Measurements from ENCODE around the gene GALNT2.

The GALNT2 gene

DNA sequence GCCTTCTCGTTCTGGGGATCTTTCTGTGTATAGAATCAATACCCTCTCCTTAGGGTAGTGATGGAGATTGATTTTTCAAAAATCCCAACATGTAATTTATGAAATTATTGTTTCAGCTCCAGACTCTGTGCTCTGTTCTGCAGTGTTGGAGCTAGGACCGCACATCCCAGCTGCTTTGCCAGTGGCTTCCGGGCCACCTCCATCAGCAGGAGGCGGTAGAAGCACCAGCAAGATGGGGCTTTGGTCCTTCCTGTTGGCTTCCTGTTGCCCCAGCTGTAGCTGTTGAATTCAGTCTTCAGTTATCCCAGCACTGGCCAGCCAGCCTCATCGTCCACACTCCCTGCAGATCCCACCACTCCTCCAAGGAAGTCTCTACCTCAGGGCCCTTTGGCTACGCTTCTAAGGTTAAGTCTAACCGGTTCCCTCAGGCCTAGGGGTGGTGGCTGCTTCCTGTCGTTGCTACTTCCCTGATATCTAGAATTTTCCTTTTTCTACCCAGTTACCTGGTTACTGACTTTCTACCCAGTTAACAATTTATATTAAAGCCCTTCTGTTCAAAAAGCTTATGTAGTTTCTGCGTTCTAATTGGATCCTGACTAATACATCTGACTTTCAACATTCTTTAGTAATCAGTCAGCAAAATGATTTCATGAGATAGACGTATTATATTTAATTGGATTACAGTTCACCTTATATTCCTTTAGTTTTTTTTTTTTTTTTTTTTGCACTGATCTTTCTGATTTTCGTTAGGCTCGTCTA lies 24.6 kb downstream of the GALNT2 start:
- no peak for ATAC-seq (replicated peaks; ENCODE audit: extremely low read depth, poor library complexity, severe bottlenecking)
- no peak overlapping the region for H3K27ac Mint-ChIP-seq (ENCODE audit: low read depth)
- H3K27me3 Mint-ChIP-seq: no peaks in the 10 kb centered on the region
- no peak for DNase-seq (ENCODE audit: low spot score in 2 of 2)
- H3K4me1 Mint-ChIP-seq: peaks cover 51% of the 10 kb centered on the region
- H3K4me3 Mint-ChIP-seq: no peak overlapping the region
- no peaks in the 10 kb centered on the region for H3K9me3 Mint-ChIP-seq
- peaks cover 2% of the 10 kb centered on the region for H3K36me3 Mint-ChIP-seq (ENCODE audit: insufficient read depth)

DNA sequence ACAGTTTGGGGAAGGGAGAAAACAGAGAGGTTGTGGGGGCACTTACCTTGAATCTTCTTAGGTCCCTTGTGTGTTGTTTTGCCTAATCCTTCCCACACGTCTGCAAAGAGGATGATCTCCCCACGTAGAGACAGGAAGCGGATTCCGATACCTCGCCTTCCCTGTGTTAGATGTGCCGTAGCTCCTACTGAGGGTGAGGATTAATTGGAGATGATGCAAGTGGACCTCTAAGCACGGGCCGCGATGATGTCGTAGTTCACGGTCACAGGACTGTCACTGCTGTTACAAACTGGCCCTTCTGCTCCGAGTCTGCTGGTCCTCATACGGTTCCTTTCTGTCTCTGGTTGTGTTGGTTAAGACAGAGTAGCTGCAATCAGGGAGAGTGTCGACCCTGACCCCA lies 27.7 kb downstream of the GALNT2 start:
- ATAC-seq (replicated peaks; ENCODE audit: extremely low read depth, poor library complexity, severe bottlenecking) (no peak), DNase-seq (ENCODE audit: low spot score in 2 of 2) (no peak)
- Mint-ChIP-seq H3K36me3 (ENCODE audit: insufficient read depth) (peaks cover 2% of the 10 kb centered on the region), H3K4me3 (no peak overlapping the region), H3K27ac (ENCODE audit: low read depth) (no peak overlapping the region), H3K4me1 (peaks cover 41% of the 10 kb centered on the region), H3K9me3 (no peaks in the 10 kb centered on the region), H3K27me3 (no peaks in the 10 kb centered on the region)

DNA sequence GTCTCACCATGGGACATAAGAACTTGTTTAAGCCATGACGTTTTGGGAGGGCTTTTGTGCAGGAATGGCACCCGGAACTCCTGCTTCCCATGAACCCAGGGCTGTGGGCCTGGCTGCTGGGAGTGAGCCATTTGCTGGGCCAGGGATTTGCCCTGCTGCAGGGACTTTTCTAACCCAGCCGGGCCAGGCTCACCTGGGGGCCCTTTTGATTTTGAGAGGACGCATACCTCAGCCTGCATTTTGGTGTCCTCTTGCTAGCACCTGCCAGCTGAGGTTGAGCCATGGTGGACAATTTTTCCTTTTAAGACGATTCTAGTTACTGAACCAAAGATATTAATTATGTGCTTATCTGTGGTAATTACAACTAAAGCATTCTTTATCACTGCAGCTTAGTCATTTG lies 28.9 kb downstream of the GALNT2 start:
- ATAC-seq (replicated peaks; ENCODE audit: extremely low read depth, poor library complexity, severe bottlenecking) (no peak), DNase-seq (ENCODE audit: low spot score in 2 of 2) (no peak)
- H3K36me3 Mint-ChIP-seq (ENCODE audit: insufficient read depth): peaks cover 2% of the 10 kb centered on the region
- H3K27me3 Mint-ChIP-seq: no peaks in the 10 kb centered on the region
- peaks cover 36% of the 10 kb centered on the region for H3K4me1 Mint-ChIP-seq
- H3K27ac Mint-ChIP-seq (ENCODE audit: low read depth): no peak overlapping the region
- no peaks in the 10 kb centered on the region for H3K9me3 Mint-ChIP-seq
- no peak overlapping the region for H3K4me3 Mint-ChIP-seq

DNA sequence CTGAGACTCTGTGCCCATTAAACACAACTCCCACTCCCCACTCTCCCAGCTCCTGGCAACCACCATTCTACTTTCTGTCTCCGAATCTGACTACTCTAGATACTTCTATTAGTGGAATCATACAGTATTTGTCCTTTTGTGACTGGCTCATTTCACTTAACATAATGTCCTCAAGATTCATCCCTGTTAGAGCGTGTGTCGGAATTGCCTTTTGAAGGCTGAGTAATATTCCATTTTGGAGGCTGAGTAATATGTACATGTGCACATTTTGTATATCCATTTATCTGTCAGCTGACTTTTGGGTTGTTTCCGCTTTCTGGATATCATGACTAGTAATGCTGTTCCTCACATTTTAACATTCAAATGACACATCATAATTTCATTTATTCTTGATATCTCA lies 30.3 kb downstream of the GALNT2 start:
- H3K27ac Mint-ChIP-seq (ENCODE audit: low read depth): no peak overlapping the region
- ATAC-seq (replicated peaks; ENCODE audit: extremely low read depth, poor library complexity, severe bottlenecking): no peak
- no peak overlapping the region for H3K4me3 Mint-ChIP-seq
- H3K9me3 Mint-ChIP-seq: no peaks in the 10 kb centered on the region
- peaks cover under 1% of the 10 kb centered on the region for H3K36me3 Mint-ChIP-seq (ENCODE audit: insufficient read depth)
- H3K4me1 Mint-ChIP-seq: peaks cover 50% of the 10 kb centered on the region
- no peaks in the 10 kb centered on the region for H3K27me3 Mint-ChIP-seq
- no peak for DNase-seq (ENCODE audit: low spot score in 2 of 2)

DNA sequence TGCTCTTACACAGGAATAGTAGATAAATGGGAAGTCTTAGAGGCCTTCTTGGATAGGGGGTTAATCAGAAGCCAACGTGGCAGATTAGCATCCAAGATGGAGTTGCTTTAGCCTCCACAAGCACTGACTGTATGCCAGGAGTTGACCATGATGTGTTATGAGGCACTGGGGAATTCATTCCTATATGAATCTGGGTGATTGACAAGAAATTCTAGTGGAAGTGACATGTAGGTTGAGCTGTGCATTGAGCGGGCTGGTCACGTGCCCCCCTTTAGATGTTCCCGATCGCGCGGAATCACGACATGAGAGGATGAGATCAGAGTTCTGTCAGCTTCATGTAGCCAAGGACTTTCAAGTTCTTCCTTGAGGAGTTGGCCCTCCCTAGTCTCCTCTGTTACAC lies 31.7 kb downstream of the GALNT2 start:
- no peak overlapping the region for H3K27ac Mint-ChIP-seq (ENCODE audit: low read depth)
- no peak overlapping the region for H3K4me3 Mint-ChIP-seq
- ATAC-seq (replicated peaks; ENCODE audit: extremely low read depth, poor library complexity, severe bottlenecking) (no peak), DNase-seq (ENCODE audit: low spot score in 2 of 2) (no peak)
- no peaks in the 10 kb centered on the region for H3K36me3 Mint-ChIP-seq (ENCODE audit: insufficient read depth)
- peaks cover 52% of the 10 kb centered on the region for H3K4me1 Mint-ChIP-seq
- H3K9me3 Mint-ChIP-seq: no peaks in the 10 kb centered on the region
- no peaks in the 10 kb centered on the region for H3K27me3 Mint-ChIP-seq

DNA sequence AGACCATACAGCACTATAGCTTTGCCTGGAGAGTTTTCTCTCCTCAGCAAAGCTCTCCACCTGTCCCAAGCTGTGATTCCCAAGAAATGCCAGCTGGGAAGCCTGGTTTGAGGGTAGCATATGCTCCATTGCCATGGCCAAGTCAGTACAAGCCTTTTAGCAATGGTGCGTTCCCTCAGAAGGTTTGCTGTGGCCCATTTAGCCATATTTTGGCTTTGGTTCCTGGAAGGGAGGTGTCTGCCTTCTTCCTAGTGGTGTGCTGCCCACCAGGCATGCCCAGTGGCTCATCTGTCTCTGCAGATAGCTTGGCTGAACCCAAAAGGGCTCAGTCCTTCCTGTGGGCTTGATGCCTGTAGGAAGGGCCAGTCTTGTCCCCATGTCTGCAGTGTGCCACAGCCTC lies 32.4 kb downstream of the GALNT2 start:
- H3K9me3 Mint-ChIP-seq: no peaks in the 10 kb centered on the region
- H3K4me3 Mint-ChIP-seq: no peak overlapping the region
- DNase-seq (ENCODE audit: low spot score in 2 of 2) (no peak), ATAC-seq (replicated peaks; ENCODE audit: extremely low read depth, poor library complexity, severe bottlenecking) (no peak)
- H3K27ac Mint-ChIP-seq (ENCODE audit: low read depth): no peak overlapping the region
- H3K4me1 Mint-ChIP-seq: peaks cover 59% of the 10 kb centered on the region
- no peaks in the 10 kb centered on the region for H3K36me3 Mint-ChIP-seq (ENCODE audit: insufficient read depth)
- no peaks in the 10 kb centered on the region for H3K27me3 Mint-ChIP-seq

DNA sequence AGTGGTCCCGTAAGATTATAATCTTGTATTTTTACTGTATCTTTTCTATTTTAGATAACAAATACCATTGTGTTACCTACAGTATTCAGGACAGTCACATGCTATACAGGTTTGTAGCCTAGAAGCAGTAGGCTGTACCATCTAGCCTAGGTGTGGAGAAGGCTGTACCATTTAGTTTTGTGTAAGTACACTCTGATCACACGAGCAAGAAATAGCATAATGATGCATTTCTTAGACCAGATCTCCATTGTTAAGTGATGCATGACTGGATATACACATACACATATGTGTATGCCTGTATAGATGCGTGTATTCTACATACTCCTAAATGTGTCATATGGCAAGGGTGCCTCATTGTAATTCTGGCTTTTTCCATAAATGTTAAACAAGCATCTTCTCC lies 33.9 kb downstream of the GALNT2 start:
- no peak for DNase-seq (ENCODE audit: low spot score in 2 of 2)
- no peaks in the 10 kb centered on the region for H3K9me3 Mint-ChIP-seq
- no peak overlapping the region for H3K27ac Mint-ChIP-seq (ENCODE audit: low read depth)
- no peak for ATAC-seq (replicated peaks; ENCODE audit: extremely low read depth, poor library complexity, severe bottlenecking)
- H3K4me1 Mint-ChIP-seq: peaks cover 66% of the 10 kb centered on the region
- no peaks in the 10 kb centered on the region for H3K27me3 Mint-ChIP-seq
- no peaks in the 10 kb centered on the region for H3K36me3 Mint-ChIP-seq (ENCODE audit: insufficient read depth)
- H3K4me3 Mint-ChIP-seq: no peak overlapping the region

DNA sequence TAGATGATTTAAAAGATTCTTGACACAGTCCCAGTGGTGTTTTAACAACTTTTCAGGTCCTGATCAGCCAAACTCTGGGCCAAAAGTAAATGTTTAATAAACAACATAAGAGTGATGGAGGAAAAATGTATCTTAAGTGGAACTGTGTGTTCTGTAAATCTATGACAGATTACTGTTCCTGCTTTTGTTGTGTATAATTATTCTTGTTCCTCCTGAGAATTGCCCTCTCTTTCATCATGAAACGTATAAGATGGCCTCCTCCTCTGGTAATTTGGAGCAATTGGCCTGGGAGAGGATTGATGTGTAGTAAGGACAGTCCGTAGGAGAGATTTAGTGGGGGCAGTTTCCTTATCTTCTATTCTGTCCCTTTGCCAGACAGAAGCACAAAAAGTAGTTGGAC lies 34.5 kb downstream of the GALNT2 start:
- DNase-seq (ENCODE audit: low spot score in 2 of 2) (no peak), ATAC-seq (replicated peaks; ENCODE audit: extremely low read depth, poor library complexity, severe bottlenecking) (no peak)
- H3K4me3 Mint-ChIP-seq: no peak overlapping the region
- no peaks in the 10 kb centered on the region for H3K9me3 Mint-ChIP-seq
- H3K36me3 Mint-ChIP-seq (ENCODE audit: insufficient read depth): no peaks in the 10 kb centered on the region
- H3K27me3 Mint-ChIP-seq: no peaks in the 10 kb centered on the region
- H3K27ac Mint-ChIP-seq (ENCODE audit: low read depth): no peak overlapping the region
- peaks cover 62% of the 10 kb centered on the region for H3K4me1 Mint-ChIP-seq

DNA sequence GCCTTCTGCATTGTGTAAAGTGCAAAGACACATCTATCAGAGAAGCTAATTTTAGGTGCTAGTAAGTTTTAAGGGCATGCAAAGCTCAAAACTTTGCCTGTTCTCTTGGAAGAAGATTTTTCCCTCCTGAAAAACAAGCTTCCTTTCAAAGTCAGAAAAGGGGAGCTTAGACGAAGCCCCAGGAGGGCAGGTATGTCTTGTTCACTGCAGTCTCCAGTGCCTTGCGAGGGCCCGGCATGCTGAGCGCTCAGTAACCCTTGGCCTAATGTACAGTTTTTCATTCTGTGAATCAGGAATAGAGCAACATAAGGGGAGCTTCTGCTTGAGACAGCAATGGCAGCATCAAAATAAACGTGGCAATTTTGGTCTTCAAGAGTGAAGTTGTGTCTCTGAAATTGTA lies 35.0 kb downstream of the GALNT2 start:
- no peaks in the 10 kb centered on the region for H3K36me3 Mint-ChIP-seq (ENCODE audit: insufficient read depth)
- no peak overlapping the region for H3K4me3 Mint-ChIP-seq
- H3K4me1 Mint-ChIP-seq: peaks cover 63% of the 10 kb centered on the region
- no peak for DNase-seq (ENCODE audit: low spot score in 2 of 2)
- H3K9me3 Mint-ChIP-seq: no peaks in the 10 kb centered on the region
- no peak for ATAC-seq (replicated peaks; ENCODE audit: extremely low read depth, poor library complexity, severe bottlenecking)
- no peaks in the 10 kb centered on the region for H3K27me3 Mint-ChIP-seq
- no peak overlapping the region for H3K27ac Mint-ChIP-seq (ENCODE audit: low read depth)

DNA sequence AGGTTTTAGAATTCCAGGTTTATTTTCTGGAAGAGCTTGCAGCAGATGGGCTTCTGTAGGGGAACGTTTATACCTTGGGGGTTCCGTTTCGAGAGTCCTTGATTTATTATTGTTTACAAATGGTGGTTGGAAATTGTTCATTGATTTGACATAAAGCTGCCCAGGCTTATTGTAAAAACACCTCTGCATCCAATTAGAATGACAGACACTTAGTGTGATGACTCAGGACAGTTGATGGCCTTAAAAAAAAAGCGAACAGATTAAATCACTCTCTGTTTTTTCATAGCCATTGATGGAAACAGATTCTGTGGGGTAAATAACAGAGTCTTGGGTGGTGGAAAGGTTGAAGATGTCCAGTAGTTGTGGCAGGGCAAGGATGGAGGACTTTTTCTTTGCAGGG lies 35.4 kb downstream of the GALNT2 start:
- no peak overlapping the region for H3K27ac Mint-ChIP-seq (ENCODE audit: low read depth)

DNA sequence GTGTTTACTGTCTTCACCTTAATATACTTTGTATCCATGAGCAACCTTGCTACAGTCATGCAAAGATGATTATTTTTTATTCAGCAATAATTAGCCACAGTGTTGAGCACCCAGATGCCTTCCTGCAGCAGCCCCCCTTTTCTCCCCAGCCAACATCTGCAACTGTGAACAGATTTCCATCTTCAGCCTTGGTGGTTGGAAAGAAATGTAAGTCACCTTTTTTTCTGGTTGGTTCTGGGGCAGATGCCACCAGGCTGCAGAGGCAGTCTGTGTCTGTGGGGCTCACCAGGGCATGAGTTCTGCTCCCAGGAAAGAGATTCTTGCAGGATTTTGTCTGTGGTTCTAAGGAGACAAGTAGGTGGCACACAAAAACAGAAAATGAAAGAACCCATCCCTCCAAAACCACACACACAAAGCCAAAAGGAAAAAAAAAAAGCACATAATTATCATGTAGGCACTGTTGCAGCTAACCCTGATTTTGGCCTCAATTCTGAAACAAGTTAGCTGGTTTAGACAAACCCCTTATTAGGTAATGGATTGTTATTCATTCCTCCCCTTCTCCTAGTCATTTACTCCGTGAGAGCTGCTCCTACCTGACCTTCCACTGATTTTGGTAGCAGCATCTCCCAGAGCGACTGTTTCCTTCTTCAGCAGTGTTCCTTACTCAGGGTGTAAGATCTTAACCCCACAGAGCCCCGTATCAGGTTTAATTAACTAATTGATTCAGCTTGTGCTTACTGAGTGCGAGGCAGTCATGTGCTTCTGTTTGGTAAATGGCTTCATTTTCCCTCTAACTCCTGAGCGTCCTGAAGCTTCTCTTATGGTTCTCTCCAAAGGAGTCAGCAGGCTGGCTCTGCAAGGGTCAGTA lies 36.5 kb downstream of the GALNT2 start:
- DNase-seq (ENCODE audit: low spot score in 2 of 2) (no peak), ATAC-seq (replicated peaks; ENCODE audit: extremely low read depth, poor library complexity, severe bottlenecking) (no peak)
- H3K4me3 Mint-ChIP-seq: no peak overlapping the region
- no peaks in the 10 kb centered on the region for H3K36me3 Mint-ChIP-seq (ENCODE audit: insufficient read depth)
- peaks cover 60% of the 10 kb centered on the region for H3K4me1 Mint-ChIP-seq
- no peaks in the 10 kb centered on the region for H3K9me3 Mint-ChIP-seq
- no peaks in the 10 kb centered on the region for H3K27me3 Mint-ChIP-seq
- H3K27ac Mint-ChIP-seq (ENCODE audit: low read depth): no peak overlapping the region

More for the DNA sequence above, 35.4 kb downstream of the GALNT2 start:
- Mint-ChIP-seq H3K9me3 (no peaks in the 10 kb centered on the region), H3K36me3 (ENCODE audit: insufficient read depth) (no peaks in the 10 kb centered on the region), H3K27me3 (no peaks in the 10 kb centered on the region), H3K4me3 (no peak overlapping the region), H3K4me1 (peaks cover 63% of the 10 kb centered on the region)
- DNase-seq (ENCODE audit: low spot score in 2 of 2) (no peak), ATAC-seq (replicated peaks; ENCODE audit: extremely low read depth, poor library complexity, severe bottlenecking) (no peak)

DNA sequence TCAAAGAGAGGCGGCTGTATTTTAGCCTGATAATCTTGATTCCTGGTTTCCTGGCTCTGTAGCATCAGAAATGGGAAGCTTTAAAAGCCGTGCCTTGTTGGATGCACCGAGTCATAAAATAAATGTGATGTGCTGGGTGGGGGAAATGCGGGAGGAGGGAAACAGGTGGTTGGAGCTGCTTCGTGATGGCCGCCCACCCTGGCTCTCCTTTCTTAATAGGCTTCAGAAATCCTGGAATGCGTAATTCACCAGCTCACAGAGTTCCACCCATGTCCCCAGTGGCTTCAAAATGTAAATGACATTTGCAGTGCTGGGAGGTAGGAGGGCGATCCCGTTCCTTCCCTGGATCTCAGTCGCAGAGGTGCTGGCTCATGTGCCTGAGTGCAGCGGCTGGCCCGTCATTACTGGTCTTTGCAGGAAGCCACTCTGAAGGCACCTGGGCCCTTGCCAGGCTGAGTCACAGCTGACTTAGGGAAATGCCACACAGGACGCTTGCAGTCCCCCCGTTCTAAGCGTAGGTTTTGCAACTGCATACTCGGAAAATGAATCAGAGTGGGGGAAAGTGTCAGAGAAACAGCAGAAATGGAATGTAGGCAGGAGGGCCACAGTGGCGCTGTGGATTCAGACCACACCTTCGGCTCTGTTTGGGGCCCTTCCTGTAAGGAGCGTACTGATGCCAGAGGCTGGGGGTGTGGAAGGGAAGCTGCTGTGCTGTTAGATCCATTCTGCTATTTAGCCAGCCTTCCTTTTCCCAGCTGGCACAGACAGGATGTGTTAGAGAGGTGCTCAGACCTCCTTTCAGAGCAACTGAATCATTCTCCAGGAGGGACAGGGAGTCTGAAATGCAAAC lies 37.6 kb downstream of the GALNT2 start:
- peaks cover 2% of the 10 kb centered on the region for H3K36me3 Mint-ChIP-seq (ENCODE audit: insufficient read depth)
- peaks cover 64% of the 10 kb centered on the region for H3K4me1 Mint-ChIP-seq
- ATAC-seq (replicated peaks; ENCODE audit: extremely low read depth, poor library complexity, severe bottlenecking): peak; percentile 77

More for the DNA sequence above, 37.6 kb downstream of the GALNT2 start:
- DNase-seq (ENCODE audit: low spot score in 2 of 2): peak in 1 of 2 donors; percentile 18
- Mint-ChIP-seq H3K9me3 (no peaks in the 10 kb centered on the region), H3K27ac (ENCODE audit: low read depth) (peak overlapping the region; percentile 23), H3K27me3 (no peaks in the 10 kb centered on the region), H3K4me3 (no peak overlapping the region)

Measured in central memory CD8-positive, alpha-beta T cell (primary cell).